Heart left ventricle (tissue), 13 donors: ENCODE results near the gene MAPK14.

Experiments used
- CTCF ChIP-seq, 12 donors: fragments of 200-600 bp; sonication (generic) in 4 of 12; IDR thresholded peaks; one replicate each; pipeline versions ENCODE4 v1.5.0 to v1.8.0; 2018 to 2022; ENCODE audit warnings: antibody characterized with exemption in 12 of 12, mild to moderate bottlenecking in 5 of 12
- POLR2A ChIP-seq, 2 donors: fragments of 450-650 bp; IDR thresholded peaks; one replicate each; pipeline ENCODE4 v1.6.1; 2017; ENCODE audit warnings: antibody characterized with exemption in 2 of 2, mild to moderate bottlenecking in 2 of 2, moderate library complexity in 2 of 2
- donor health status: ischemic (EF 13 %, LVEDD 7.1; RV severe dilation, severe dysfunction).
- donor health status: DM: no; HTN: yes; CAD: no.
- donor health status: DM: no; HTN: no; CAD: no.
- donor health status: ischemic (EF 25% LVEDD 6.9; RV normal size, moderate dysfunction).
- donor health status: ischemic (EF 25% LVEDD 5.7; RV mildly dilated, moderate dysfunction).
- donor health status: ischemic (EF 35%, LVEDD 5.7; RV mildly dilated, moderate dysfunction).
- donor health status: nonischemic (EF 11% LVEDD 7.7; RV severe dilation, severe dysfunction).
- donor health status: DM: yes; HTN: yes; CAD: no.
- donor health status: PGD.
- donor health status: ischemic (EF 29% LVEDD 5.4; RV normal size, mild dysfunction).
- donor health status: nonischemic (EF 23%, LVEDD 6.1; RV moderate dilation, normal function).

GRCh38 chr6:36066817-36067216, 39.2 kb downstream of the MAPK14 start:
- TF ChIP-seq CTCF (IDR thresholded peaks at IDR 0.05) (no peak), POLR2A (IDR thresholded peaks at IDR 0.05) (no peak)
